GM19238 (cell line): Measurements from ENCODE around the gene PPP1R3A.

Experiments
- DNase-seq: peaks from one replicate; pipeline ENCODE4 v3.0.0; 2011; ENCODE audit warnings: low spot score; ENCODE audit not compliant: insufficient read length

Gene PPP1R3A

DNA sequence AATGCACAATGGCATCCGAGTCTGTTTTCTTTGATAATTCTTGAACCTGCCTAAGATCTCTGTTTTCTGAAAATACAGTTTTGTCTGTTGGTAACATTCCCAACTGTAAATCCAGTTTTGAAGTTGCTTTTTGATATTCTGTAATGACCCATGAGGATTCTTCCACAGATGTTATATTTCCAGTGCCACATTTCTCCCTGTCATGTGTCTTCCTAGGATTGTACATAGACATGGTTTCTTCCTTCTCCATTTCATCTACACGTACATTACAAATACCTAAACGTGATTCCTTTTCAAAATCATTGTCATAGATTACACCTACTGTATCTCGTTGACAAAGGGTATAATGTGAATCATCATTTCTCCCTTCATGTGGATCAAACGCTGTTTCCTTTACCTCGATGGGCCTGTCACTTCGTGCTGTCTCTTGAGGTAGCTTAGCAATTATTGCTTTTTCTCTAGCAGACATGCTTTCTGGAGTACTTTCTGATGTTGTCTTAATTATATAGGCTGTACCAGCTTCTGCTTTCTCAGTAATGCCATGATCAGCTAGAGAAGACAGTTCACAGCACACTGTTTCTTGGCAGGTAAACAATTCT is 40.3 kb downstream of the PPP1R3A start:
- no peak for DNase-seq

DNA sequence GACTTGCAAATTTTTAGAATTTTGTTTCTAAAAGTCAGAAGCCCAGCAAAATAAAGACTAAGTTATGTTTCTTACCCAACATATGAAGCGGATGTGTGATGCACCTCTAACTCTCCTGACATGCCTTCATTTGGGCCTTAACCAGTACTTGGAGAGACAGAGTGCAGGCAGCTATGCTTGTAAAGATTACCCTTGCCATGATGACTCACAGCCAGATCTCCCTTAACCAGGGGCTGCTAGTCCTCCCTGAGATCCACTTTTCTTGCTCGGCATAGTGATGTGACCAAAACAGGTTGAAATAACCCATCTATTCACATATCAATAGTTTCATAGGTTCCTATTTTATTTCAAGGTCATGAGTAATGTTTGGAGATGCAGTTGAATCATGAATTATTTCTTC is 43.6 kb downstream of the PPP1R3A start:
- DNase-seq = no peak

DNA sequence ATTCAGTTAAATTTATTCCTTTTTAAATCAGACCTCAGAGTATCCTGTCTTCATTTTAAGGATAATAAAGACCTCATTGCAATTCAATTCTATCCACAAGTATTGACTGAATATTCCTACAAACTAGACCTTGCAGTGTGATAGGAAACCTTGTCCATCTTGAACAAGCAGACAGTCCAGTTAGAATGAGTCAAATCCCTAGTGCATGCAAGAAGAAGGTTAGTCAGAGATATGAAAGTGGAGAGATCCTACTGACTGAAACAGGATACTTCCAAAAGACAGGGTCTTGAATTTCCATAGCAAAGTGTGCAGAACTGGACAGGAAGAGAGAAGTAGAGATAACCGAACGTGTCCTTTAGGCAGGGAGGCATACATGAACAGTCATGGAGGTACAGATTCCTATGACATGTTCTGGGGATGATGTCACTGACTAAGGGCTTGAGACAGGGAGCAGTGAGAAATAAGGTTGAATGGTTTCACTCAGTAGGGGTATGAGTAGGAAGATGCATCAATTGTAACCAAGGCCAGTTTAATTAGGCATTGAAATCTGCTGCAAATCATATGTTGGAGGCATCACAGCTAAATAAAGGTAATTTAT is 45.2 kb downstream of the PPP1R3A start:
- no peak for DNase-seq

DNA sequence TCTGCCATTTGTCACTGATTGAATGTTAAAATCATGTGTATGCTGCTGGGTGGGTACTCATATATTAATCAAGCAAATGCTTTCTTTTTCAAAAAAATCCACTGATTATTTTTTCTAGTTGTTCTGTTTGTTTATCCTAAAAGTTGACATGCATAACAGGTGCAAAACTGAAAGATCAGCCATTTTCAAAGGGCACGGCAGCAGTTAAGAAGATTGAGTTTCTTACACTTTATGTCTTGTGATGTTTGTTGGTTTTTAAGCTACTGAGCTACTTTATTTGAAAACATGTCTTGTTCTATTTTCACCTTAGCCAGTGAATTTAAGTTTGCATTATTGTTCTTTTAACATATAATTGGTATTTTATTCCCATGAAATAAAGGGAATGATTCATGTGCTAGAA is 45.8 kb downstream of the PPP1R3A start:
- DNase-seq = no peak

DNA sequence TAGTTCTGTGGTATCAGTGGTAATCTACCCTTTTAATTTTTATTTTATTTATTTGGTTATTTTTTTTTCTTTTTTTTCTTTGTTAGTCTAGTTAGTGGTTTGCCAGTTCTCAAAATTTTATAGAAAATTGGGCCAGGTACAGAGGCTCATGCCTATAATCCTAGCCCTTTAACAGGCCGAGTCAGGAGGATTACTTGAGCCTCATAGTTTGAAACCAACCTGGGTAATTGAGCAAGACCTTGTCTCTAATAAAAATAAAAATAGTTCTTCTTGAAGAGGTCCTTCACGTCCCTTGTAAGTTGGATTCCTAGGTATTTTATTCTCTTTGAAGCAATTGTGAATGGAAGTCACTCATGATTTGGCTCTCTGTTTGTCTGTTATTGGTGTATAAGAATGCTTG is 51.5 kb downstream of the PPP1R3A start:
- no peak for DNase-seq

DNA sequence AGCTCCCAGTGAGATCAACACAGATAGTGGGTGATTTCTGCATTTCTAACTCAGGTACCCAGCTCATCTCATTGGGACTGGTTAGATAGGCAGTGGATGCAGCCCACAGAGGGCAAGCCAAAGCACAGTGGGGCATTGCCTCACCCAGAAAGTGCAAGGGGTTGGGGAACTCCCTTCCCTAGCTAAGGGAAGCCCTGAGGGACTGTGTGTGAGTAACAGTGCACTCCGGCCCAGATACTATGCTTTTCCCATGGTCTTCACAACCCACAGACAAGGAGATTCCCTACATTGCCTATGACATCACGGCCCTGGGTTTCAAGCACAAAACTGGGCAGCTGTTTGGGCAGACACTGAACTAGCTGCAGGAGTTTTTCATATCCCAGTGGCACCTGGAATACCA is 62.8 kb downstream of the PPP1R3A start:
- no peak for DNase-seq

DNA sequence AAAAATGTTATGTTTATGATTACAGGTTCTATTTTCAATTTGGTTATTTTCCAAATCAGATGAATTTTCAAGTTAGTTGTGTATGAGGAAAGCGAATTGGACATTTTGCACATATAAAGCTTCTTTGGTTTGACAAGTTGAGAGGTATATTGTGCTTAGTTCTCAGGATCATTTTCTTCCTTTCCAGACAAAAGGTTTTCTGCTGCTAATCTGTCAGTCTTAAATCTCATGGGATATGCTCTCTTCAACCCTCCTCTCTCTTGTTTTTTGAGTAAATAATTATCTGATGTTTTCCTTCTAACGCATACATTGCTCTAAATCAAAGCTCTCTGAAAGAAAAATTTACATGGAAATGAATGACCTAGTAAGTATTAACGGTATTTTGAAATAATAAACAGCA is 77.9 kb downstream of the PPP1R3A start:
- no peak for DNase-seq

DNA sequence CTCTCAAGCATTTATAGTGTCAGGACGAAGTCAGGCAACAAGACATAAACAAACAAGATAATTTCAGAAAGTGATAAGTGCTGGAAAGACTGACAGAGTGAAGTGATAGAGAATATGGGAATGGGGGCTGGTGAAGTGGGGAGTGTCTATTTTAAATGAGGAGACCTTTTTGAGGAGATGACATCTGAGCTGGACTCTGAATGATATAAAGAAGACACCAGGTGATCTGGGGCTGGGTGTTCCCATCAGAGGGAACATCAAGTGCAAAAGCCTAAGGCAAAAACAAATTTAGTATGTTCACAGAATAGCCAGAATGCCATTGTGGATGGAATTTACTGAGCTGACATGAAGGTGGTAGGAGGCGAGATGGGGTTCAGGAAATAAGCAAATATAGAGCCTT is 83.4 kb downstream of the PPP1R3A start:
- DNase-seq = no peak

DNA sequence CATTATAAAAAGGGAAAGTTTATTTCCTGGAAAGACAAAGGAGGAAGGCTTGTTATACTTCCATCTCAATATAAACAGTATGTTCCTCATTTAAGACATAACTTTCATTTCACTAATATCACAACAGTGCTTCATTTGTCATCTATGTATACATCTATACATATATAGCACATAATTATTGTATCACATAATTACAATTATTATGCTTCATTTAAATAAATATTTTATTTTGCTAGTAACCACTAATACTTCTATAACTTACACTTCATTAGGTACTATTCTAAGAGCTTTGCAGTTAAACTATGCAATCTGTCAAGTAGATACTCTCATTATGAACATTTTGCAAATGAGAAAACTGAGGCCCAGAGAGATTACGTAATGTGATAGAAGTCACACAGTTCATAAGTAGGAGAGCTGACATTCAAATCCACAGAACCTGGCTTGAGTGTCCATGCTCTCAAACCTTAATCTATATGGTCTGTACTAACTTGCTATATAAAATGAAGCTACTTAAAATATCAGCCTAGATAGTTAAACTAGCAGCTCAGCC is 86.5 kb downstream of the PPP1R3A start:
- no peak for DNase-seq

DNA sequence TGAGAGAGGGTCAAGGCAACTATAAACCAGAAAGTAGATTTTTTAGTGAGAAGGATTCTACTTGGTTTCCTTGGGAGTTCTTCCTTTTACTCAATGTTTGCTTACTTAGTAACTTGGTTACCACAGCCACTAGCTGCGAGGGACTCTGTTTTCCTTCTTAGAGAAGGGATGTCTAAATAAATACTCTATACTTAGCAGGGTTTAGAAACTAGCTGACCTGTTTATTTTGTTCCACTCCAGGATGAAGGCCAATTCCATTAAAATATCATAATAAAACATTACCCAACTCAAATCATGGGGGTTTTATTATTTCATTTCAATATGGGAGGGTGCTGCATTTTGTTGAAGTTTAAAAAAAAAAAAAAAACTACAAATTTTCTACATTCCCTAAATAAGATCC is 87.3 kb downstream of the PPP1R3A start:
- DNase-seq = no peak

DNA sequence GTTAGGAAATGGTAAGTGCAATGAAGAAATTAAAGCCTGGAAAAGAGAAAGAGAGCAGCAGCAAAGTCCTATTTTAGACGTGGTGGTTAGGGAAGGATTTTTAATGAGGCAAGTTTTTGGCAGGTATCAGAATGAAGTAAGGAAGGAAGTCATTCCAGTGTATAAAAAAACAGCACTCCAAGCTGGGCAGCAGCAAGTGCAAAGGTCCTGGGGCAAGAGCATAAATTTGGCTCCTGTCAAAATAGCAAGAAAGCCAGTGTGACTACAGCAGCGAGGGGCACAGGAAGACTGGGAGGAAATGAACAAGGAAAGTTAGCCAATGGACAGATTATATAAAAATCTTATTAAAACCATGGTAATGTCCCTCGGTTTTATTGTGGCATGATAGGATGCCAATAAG is 90.2 kb downstream of the PPP1R3A start:
- no peak for DNase-seq
